Measurements from ENCODE around the gene PLEKHG3. TPM values are rescaled to one million over a fixed set of nuclear protein-coding genes. Genes with fewer than 3 reads are reported as not detected.

Gene PLEKHG3
- total and polyA plus RNA-seq, 2 of the 13 experiments (the other 11 are each of a cell fraction or from before 2014, with no cell fraction given), result 7.1 to 9.8 TPM

DNA sequence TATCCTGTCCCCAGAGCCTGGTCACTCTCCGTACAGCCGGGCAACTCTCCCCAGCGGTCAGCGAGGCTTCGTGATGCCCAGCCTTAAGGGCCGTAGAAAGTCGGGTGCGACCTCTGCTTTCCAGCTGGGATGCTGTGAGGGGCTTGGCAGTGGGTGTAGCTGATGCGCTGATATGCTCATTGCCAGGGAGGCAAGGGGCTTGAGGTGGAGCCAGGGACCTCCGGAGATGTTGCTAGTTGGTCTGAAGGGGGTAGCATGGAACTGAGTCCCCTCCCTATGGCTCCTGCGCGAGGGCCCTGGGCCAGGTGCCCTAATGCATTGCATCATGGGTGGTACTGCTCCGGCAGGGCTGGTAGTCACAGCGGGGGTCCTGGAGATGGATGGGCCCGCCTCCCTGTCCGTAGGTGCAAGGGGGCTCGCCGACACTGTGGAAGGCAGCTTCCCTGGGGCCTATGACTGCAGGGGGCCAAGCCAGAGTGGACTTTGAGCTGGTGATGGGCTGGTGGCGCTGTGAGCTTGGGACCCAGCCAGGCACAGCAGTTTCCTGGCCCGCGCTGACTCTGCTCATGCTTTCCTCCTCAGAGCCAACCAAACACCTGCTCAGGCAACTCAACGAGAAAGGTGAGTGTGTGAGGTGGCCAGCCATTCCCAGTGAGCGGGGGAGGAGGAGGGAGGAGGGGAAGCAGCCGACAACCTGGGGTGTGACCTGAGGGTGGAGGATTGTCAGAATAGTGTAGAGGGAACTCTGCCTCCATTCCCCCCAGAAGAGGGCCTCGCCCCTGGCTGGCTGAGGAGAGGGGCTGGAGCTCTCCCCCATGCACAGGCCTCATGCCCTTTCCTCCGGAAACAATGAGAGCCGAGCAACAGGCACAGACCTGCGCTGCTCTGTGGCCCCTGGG is 32.3 kb downstream of the PLEKHG3 start (continued):
- TF ChIP-seq, protein P1, sequence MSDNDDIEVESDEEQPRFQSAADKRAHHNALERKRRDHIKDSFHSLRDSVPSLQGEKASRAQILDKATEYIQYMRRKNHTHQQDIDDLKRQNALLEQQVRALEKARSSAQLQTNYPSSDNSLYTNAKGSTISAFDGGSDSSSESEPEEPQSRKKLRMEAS (IDR thresholded peaks at IDR 0.05), result peak; percentile 39; the same call in 1 of the 2 replicates
- TF ChIP-seq ETV6 (CRISPR knock-in tag; conservative IDR thresholded peaks at IDR 0.05) (no peak), SIX4 (CRISPR knock-in tag; IDR thresholded peaks at IDR 0.05) (no peak), ZMYM4 (CRISPR knock-in tag; IDR thresholded peaks at IDR 0.05) (peak; percentile 37; the same call in 1 of the 2 replicates), ZNF782 (CRISPR knock-in tag; IDR thresholded peaks at IDR 0.05; ENCODE audit: borderline replicate concordance) (no peak), HNF4A (CRISPR knock-in tag; IDR thresholded peaks at IDR 0.05) (peak; percentile 85), MAF1 (CRISPR knock-in tag; IDR thresholded peaks at IDR 0.05; ENCODE audit: borderline replicate concordance) (no peak), NR2F1 (CRISPR knock-in tag; IDR thresholded peaks at IDR 0.05) (no peak), POLR2A (IDR thresholded peaks at IDR 0.05; ENCODE audit: insufficient read depth in 1 of 2, low read depth in 2 of 2, low read length in 2 of 2) (no peak), ZBTB7A (CRISPR knock-in tag; IDR thresholded peaks at IDR 0.05) (0 out of 2 replicates have a peak, but pooled peaks have one; percentile 13), KLF16 (CRISPR knock-in tag; IDR thresholded peaks at IDR 0.05) (no peak), ZBTB8A (CRISPR knock-in tag; IDR thresholded peaks at IDR 0.05; ENCODE audit: borderline replicate concordance, low read depth) (no peak), ZNF367 (CRISPR knock-in tag; IDR thresholded peaks at IDR 0.05; ENCODE audit: borderline replicate concordance) (no peak), HNRNPLL (IDR thresholded peaks at IDR 0.05; ENCODE audit: low read depth, low read length, poor library complexity, severe bottlenecking) (peak; percentile 22)
- TF ChIP-seq, protein P2, sequence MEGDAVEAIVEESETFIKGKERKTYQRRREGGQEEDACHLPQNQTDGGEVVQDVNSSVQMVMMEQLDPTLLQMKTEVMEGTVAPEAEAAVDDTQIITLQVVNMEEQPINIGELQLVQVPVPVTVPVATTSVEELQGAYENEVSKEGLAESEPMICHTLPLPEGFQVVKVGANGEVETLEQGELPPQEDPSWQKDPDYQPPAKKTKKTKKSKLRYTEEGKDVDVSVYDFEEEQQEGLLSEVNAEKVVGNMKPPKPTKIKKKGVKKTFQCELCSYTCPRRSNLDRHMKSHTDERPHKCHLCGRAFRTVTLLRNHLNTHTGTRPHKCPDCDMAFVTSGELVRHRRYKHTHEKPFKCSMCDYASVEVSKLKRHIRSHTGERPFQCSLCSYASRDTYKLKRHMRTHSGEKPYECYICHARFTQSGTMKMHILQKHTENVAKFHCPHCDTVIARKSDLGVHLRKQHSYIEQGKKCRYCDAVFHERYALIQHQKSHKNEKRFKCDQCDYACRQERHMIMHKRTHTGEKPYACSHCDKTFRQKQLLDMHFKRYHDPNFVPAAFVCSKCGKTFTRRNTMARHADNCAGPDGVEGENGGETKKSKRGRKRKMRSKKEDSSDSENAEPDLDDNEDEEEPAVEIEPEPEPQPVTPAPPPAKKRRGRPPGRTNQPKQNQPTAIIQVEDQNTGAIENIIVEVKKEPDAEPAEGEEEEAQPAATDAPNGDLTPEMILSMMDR (CRISPR knock-in tag; IDR thresholded peaks at IDR 0.05), result peak; percentile 40
- TF ChIP-seq, protein P3, sequence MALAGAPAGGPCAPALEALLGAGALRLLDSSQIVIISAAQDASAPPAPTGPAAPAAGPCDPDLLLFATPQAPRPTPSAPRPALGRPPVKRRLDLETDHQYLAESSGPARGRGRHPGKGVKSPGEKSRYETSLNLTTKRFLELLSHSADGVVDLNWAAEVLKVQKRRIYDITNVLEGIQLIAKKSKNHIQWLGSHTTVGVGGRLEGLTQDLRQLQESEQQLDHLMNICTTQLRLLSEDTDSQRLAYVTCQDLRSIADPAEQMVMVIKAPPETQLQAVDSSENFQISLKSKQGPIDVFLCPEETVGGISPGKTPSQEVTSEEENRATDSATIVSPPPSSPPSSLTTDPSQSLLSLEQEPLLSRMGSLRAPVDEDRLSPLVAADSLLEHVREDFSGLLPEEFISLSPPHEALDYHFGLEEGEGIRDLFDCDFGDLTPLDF (CRISPR knock-in tag; IDR thresholded peaks at IDR 0.05), result no peak
- TF ChIP-seq, protein P4, sequence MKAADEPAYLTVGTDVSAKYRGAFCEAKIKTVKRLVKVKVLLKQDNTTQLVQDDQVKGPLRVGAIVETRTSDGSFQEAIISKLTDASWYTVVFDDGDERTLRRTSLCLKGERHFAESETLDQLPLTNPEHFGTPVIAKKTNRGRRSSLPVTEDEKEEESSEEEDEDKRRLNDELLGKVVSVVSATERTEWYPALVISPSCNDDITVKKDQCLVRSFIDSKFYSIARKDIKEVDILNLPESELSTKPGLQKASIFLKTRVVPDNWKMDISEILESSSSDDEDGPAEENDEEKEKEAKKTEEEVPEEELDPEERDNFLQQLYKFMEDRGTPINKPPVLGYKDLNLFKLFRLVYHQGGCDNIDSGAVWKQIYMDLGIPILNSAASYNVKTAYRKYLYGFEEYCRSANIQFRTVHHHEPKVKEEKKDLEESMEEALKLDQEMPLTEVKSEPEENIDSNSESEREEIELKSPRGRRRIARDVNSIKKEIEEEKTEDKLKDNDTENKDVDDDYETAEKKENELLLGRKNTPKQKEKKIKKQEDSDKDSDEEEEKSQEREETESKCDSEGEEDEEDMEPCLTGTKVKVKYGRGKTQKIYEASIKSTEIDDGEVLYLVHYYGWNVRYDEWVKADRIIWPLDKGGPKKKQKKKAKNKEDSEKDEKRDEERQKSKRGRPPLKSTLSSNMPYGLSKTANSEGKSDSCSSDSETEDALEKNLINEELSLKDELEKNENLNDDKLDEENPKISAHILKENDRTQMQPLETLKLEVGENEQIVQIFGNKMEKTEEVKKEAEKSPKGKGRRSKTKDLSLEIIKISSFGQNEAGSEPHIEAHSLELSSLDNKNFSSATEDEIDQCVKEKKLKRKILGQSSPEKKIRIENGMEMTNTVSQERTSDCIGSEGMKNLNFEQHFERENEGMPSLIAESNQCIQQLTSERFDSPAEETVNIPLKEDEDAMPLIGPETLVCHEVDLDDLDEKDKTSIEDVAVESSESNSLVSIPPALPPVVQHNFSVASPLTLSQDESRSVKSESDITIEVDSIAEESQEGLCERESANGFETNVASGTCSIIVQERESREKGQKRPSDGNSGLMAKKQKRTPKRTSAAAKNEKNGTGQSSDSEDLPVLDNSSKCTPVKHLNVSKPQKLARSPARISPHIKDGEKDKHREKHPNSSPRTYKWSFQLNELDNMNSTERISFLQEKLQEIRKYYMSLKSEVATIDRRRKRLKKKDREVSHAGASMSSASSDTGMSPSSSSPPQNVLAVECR (CRISPR knock-in tag; IDR thresholded peaks at IDR 0.05; ENCODE audit: borderline replicate concordance), result peak; percentile 19; the same call in 1 of the 2 replicates
- TF ChIP-seq, protein P5, sequence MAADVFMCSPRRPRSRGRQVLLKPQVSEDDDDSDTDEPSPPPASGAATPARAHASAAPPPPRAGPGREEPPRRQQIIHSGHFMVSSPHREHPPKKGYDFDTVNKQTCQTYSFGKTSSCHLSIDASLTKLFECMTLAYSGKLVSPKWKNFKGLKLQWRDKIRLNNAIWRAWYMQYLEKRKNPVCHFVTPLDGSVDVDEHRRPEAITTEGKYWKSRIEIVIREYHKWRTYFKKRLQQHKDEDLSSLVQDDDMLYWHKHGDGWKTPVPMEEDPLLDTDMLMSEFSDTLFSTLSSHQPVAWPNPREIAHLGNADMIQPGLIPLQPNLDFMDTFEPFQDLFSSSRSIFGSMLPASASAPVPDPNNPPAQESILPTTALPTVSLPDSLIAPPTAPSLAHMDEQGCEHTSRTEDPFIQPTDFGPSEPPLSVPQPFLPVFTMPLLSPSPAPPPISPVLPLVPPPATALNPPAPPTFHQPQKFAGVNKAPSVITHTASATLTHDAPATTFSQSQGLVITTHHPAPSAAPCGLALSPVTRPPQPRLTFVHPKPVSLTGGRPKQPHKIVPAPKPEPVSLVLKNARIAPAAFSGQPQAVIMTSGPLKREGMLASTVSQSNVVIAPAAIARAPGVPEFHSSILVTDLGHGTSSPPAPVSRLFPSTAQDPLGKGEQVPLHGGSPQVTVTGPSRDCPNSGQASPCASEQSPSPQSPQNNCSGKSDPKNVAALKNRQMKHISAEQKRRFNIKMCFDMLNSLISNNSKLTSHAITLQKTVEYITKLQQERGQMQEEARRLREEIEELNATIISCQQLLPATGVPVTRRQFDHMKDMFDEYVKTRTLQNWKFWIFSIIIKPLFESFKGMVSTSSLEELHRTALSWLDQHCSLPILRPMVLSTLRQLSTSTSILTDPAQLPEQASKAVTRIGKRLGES (CRISPR knock-in tag; IDR thresholded peaks at IDR 0.05; ENCODE audit: borderline replicate concordance), result no peak
